HepG2 (cell line): ENCODE measurements around the gene RPS10. TPM values are rescaled to one million over a fixed set of nuclear protein-coding genes. Genes with fewer than 3 reads are reported as not detected.
"Not testable (repeated sequence)": the region's sequence is repeated elsewhere in the genome, so short reads cannot be mapped to it uniquely, and the experiment has no call there.

Source experiments
- ATAC-seq: fragments of 200-7000 bp; cut with Tn5 transposase; 3 replicates; pipeline ENCODE4 v1.9.1; 2020; ENCODE audit warnings: mild to moderate bottlenecking, moderate library complexity
- BruUV-seq: library from RNA; stranded (reverse); fragments of 400-500 nt; replicated peaks from 2 replicates; lab custom pipeline; 2021; lab: Mats Ljungman, UMichigan
- CTCF ChIA-PET: fragments of 300-600 bp; formaldehyde crosslinking; extraction: SDS; loops from one replicate; lab custom pipeline; 2021; ENCODE audit warnings: low total read pairs, inconsistent platforms, low intra/inter-chr PET ratio; lab: Yijun Ruan, JAX
- POLR2A ChIA-PET: fragments of 350-600 bp; sonication (Branson Sonifier 250); formaldehyde crosslinking; loops from one replicate; lab custom pipeline; 2020; ENCODE audit warnings: antibody characterized with exemption, inconsistent platforms; lab: Yijun Ruan, JAX
- DNase-seq: peaks from one replicate; pipeline ENCODE4 v3.0.0-alpha.2; 2015; ENCODE audit warnings: low spot score
- FAIRE-seq: peaks from 3 replicates; lab custom pipeline; 2011; peaks lifted over from hg19 to GRCh38; lab: Jason Lieb, UNC
- H2AFZ ChIP-seq: one replicate; pipeline ENCODE4 v1.6.1; 2011; ENCODE audit warnings: low read length, inconsistent platforms
- H3K27ac ChIP-seq: fragments of 300-600 bp; 3 replicates; pipeline ENCODE4 v1.8.0; 2011; ENCODE audit warnings: mixed run types, mild to moderate bottlenecking, mixed read lengths, low read length, inconsistent platforms; ENCODE audit not compliant: insufficient read depth; ENCODE audit errors: extremely low read length
- H3K27me3 ChIP-seq, 2 experiments: fragments of 200-600 bp in 1 of 2; 2 replicates in 1 of 2; 3 replicates in 1 of 2; pipeline versions ENCODE4 v1.6.0 to v1.8.0; 2011; ENCODE audit warnings: low read length in 2 of 2, mild to moderate bottlenecking in 2 of 2, moderate library complexity in 2 of 2, inconsistent platforms in 1 of 2; ENCODE audit not compliant: insufficient read depth in 2 of 2, control insufficient read depth in 1 of 2
- H3K36me3 ChIP-seq, 2 experiments: fragments of 200-600 bp in 1 of 2; replicated peaks in 1 of 2; 2 replicates in 1 of 2; 3 replicates in 1 of 2; pipeline versions ENCODE4 v1.5.1 to v1.8.0; 2011; ENCODE audit warnings: low read length in 2 of 2, inconsistent platforms in 1 of 2; ENCODE audit not compliant: insufficient read depth in 2 of 2, control insufficient read depth in 1 of 2
- H3K4me1 ChIP-seq: 2 replicates; pipeline ENCODE4 v1.5.1; 2012; ENCODE audit warnings: low read length, inconsistent platforms; ENCODE audit not compliant: insufficient read depth
- H3K4me2 ChIP-seq: 2 replicates; pipeline ENCODE4 v1.6.0; 2011; ENCODE audit warnings: low read depth, low read length, inconsistent platforms
- H3K4me3 ChIP-seq, 3 experiments: fragments of 200-600 bp in 1 of 3; sonication (generic), shearing (Covaris generic) in 1 of 3; replicated peaks in 1 of 3; 2 replicates each; pipeline ENCODE4 v1.5.1; 2011 to 2016; ENCODE audit warnings: low read length in 3 of 3, inconsistent platforms in 2 of 3, low read depth in 2 of 3, mild to moderate bottlenecking in 2 of 3, control low read depth in 1 of 3, mixed read lengths in 1 of 3; ENCODE audit not compliant: insufficient read depth in 1 of 3
- H3K79me2 ChIP-seq: one replicate; pipeline ENCODE4 v1.6.1; 2011; ENCODE audit warnings: low read length, inconsistent platforms; ENCODE audit not compliant: insufficient read depth
- H3K9ac ChIP-seq: 2 replicates; pipeline ENCODE4 v1.6.0; 2011; ENCODE audit warnings: mild to moderate bottlenecking, low read depth, low read length, inconsistent platforms; ENCODE audit not compliant: insufficient read depth
- H3K9me3 ChIP-seq: 2 replicates; pipeline ENCODE4 v1.5.1; 2012; ENCODE audit warnings: mild to moderate bottlenecking, low read length
- H4K20me1 ChIP-seq: 2 replicates; pipeline ENCODE4 v1.6.0; 2011; ENCODE audit warnings: inconsistent platforms, mild to moderate bottlenecking, low read length, moderate library complexity; ENCODE audit not compliant: insufficient read depth
- GATAD1 ChIP-seq: IDR thresholded peaks from 2 replicates; pipeline ENCODE4 v1.6.1; 2016; ENCODE audit warnings: missing genetic modification reagents, missing compliant biosample characterization
- GMEB1 ChIP-seq: sonication (generic); formaldehyde crosslinking; IDR thresholded peaks from 2 replicates; pipeline ENCODE4 v1.5.1; 2020; ENCODE audit warnings: missing genetic modification reagents, mild to moderate bottlenecking, borderline replicate concordance
- HMG20A ChIP-seq: IDR thresholded peaks from 2 replicates; pipeline ENCODE4 v1.6.1; 2016; ENCODE audit warnings: borderline replicate concordance
- PREB ChIP-seq: sonication (generic); formaldehyde crosslinking; IDR thresholded peaks from 2 replicates; pipeline ENCODE4 v1.4.0; 2020; ENCODE audit warnings: missing genetic modification reagents
- ZMYM3 ChIP-seq: sonication (generic); formaldehyde crosslinking; IDR thresholded peaks from 2 replicates; pipeline ENCODE4 v1.5.1; 2020; ENCODE audit warnings: mild to moderate bottlenecking, missing genetic modification reagents
- ZNF460 ChIP-seq: sonication (generic); formaldehyde crosslinking; IDR thresholded peaks from 2 replicates; pipeline ENCODE4 v1.5.1; 2020; ENCODE audit warnings: missing genetic modification reagents, mild to moderate bottlenecking, borderline replicate concordance
- ZNF639 ChIP-seq: conservative IDR thresholded peaks from 2 replicates; pipeline ENCODE4 v1.6.1; 2018; ENCODE audit warnings: missing genetic modification reagents
- ZNF782 ChIP-seq: sonication (generic); formaldehyde crosslinking; IDR thresholded peaks from 2 replicates; pipeline ENCODE4 v1.4.0; 2020; ENCODE audit warnings: missing genetic modification reagents, mild to moderate bottlenecking, borderline replicate concordance
- ZNF850 ChIP-seq: sonication (generic); formaldehyde crosslinking; conservative IDR thresholded peaks from 2 replicates; pipeline ENCODE4 v1.9.0; 2021; ENCODE audit warnings: mild to moderate bottlenecking, missing genetic modification reagents
- WGBS: methylation state at CpG from one replicate; pipeline ENCODE4 v1.1.6; 2017; ENCODE audit warnings: low lambda C conversion rate; 5-methylcytosine and 5-hydroxymethylcytosine counted together
- in situ Hi-C: cut with HindIII; loops from 2 replicates; pipeline ENCODE4 v1.10.0; 2017; ENCODE audit warnings: low pct_unique_long_range_greater_than_20kb; ENCODE audit not compliant: extremely low pct_ligation_motif_present
- intact Hi-C: fragments of 100-400 bp; cut with micrococcal nuclease; formaldehyde crosslinking; loops from one replicate; pipeline ENCODE4 v1.10.0; 2022; ENCODE audit not compliant: unreplicated experiment
- polyA plus RNA-seq, 8 experiments: library from polyadenylated mRNA; depleted of rRNA in 3 of 8; stranded (reverse) in 7 of 8; unstranded in 1 of 8; fragments of >200 nt; fragmentation: Illumina TruSeq in 4 of 8; extraction: Trizol in 4 of 8; gene quantifications; 2 replicates each; pipeline versions ENCODE4 v1.2.1 to v1.2.3, GENCODE V29; 2011 to 2016; ENCODE audit warnings: low read depth in 4 of 8, missing spikeins in 1 of 8, mixed read lengths in 1 of 8; ENCODE audit not compliant: insufficient read depth in 1 of 8
- total RNA-seq, 5 experiments: library from RNA; depleted of rRNA; stranded (reverse); fragments of >200 nt; fragmentation: Illumina TruSeq; extraction: Trizol; gene quantifications; 2 replicates each; pipeline ENCODE4 v1.2.3, GENCODE V29; 2016; ENCODE audit warnings: low read depth in 1 of 5

Gene RPS10
- total and polyA plus RNA-seq, 2 of the 13 experiments (the other 11 are each of a cell fraction or from before 2014, with no cell fraction given): 2,909 to 4,648 TPM

GRCh38 chr6:34377984-34378383, 47.9 kb downstream of the RPS10 start (continued):
- TF ChIP-seq PREB (CRISPR knock-in tag): no peak
- TF ChIP-seq ZNF850 (CRISPR knock-in tag): no peak
- TF ChIP-seq HMG20A (CRISPR knock-in tag): no peak
- no peak for TF ChIP-seq ZNF639 (CRISPR knock-in tag)
- no peak for TF ChIP-seq GMEB1 (CRISPR knock-in tag)
- no peak for TF ChIP-seq ZNF782
- TF ChIP-seq GATAD1 (CRISPR knock-in tag): no peak

GRCh38 chr6:34377571-34377970, 48.3 kb downstream of the RPS10 start:
- H3K27me3 ChIP-seq, H2AFZ ChIP-seq, ATAC-seq, CTCF ChIA-PET, H3K9me3 ChIP-seq, BruUV-seq, in situ Hi-C loops, H3K27ac ChIP-seq, H3K36me3 ChIP-seq, H3K4me3 ChIP-seq, intact Hi-C loops, H3K4me2 ChIP-seq, FAIRE-seq, DNase-seq, H3K9ac ChIP-seq, POLR2A ChIA-PET: not testable (repeated sequence)
- Histone ChIP-seq H3K79me2 (peaks cover 79% of the 10 kb centered on the region), H3K4me1 (peaks cover 37% of the 10 kb centered on the region), H4K20me1 (peaks cover 16% of the 10 kb centered on the region; the same call in 1 of the 2 replicates)
- WGBS: 94% methylated on average over 5 of the region's 5 CpGs
- TF ChIP-seq ZNF460 (CRISPR knock-in tag) (peak; percentile 77; the same call in 1 of the 2 replicates), ZMYM3 (CRISPR knock-in tag) (0 out of 2 replicates have a peak, but pooled peaks have one; percentile 33)
